Caco-2 (cell line): ENCODE results near the gene PPA2. TPM values are rescaled to one million over a fixed set of nuclear protein-coding genes. Genes with fewer than 3 reads are reported as not detected.

Experiments
- BruUV-seq: library from RNA; stranded (reverse); fragments of 400-500 nt; replicated peaks from 2 replicates; lab custom pipeline; 2021; lab: Mats Ljungman, UMichigan
- CTCF ChIA-PET: fragments of 300-600 bp; sonication (Branson Sonifier 250); formaldehyde crosslinking; loops from one replicate; lab custom pipeline; 2022; ENCODE audit warnings: antibody characterized with exemption; lab: Charles Lee
- POLR2A ChIA-PET: fragments of 300-600 bp; sonication (Branson Sonifier 250); formaldehyde crosslinking; loops from one replicate; lab custom pipeline; 2022; ENCODE audit warnings: antibody characterized with exemption; lab: Charles Lee
- DNase-seq, 2 experiments: peaks; one replicate each; pipeline versions ENCODE4 v3.0.0 to v3.0.0-alpha.2; 2020 to 2022
- H3K27me3 ChIP-seq: replicated peaks from 2 replicates; pipeline ENCODE4 v1.6.0; 2011; ENCODE audit warnings: low read length; ENCODE audit not compliant: control insufficient read depth, insufficient read depth
- H3K36me3 ChIP-seq: 2 replicates; pipeline ENCODE4 v1.5.1; 2011; ENCODE audit warnings: low read length; ENCODE audit not compliant: control insufficient read depth, insufficient read depth
- H3K4me1 ChIP-seq: fragments of 250-450 bp; sonication (Bioruptor Pico); 2 replicates; pipeline ENCODE4 v1.5.1; 2020; ENCODE audit warnings: mild to moderate bottlenecking
- H3K4me3 ChIP-seq: 2 replicates; pipeline ENCODE4 v1.5.1; 2011; ENCODE audit warnings: low read depth, mild to moderate bottlenecking, control low read depth, low read length
- H3K9me3 ChIP-seq: fragments of 250-450 bp; sonication (Bioruptor Pico); 2 replicates; pipeline ENCODE4 v1.5.1; 2020; ENCODE audit warnings: mild to moderate bottlenecking, moderate library complexity
- H3K27ac Mint-ChIP-seq: one replicate; pipeline ENCODE4 v1.8.0; 2022; ENCODE audit warnings: mixed read lengths; ENCODE audit not compliant: unreplicated experiment
- H3K27me3 Mint-ChIP-seq: one replicate; pipeline ENCODE4 v1.8.0; 2022; ENCODE audit warnings: mixed read lengths; ENCODE audit not compliant: insufficient read depth, unreplicated experiment
- H3K36me3 Mint-ChIP-seq: one replicate; pipeline ENCODE4 v1.8.0; 2022; ENCODE audit warnings: mild to moderate bottlenecking, mixed read lengths; ENCODE audit not compliant: insufficient read depth, unreplicated experiment
- H3K4me1 Mint-ChIP-seq: one replicate; pipeline ENCODE4 v1.8.0; 2022; ENCODE audit warnings: low read depth, mixed read lengths; ENCODE audit not compliant: unreplicated experiment
- H3K4me3 Mint-ChIP-seq: one replicate; pipeline ENCODE4 v1.8.0; 2022; ENCODE audit warnings: mild to moderate bottlenecking, moderate library complexity, mixed read lengths; ENCODE audit not compliant: unreplicated experiment
- H3K9me3 Mint-ChIP-seq: one replicate; pipeline ENCODE4 v1.8.0; 2022; ENCODE audit warnings: mixed read lengths; ENCODE audit not compliant: unreplicated experiment
- CTCF ChIP-seq, 2 experiments: fragments of 200-600 bp in 1 of 2; IDR thresholded peaks; 1 replicate in 1 of 2; 2 replicates in 1 of 2; pipeline versions ENCODE4 v1.5.1 to v1.8.0; 2011 to 2022; ENCODE audit warnings: antibody characterized with exemption in 1 of 2, control low read depth in 1 of 2, inconsistent platforms in 1 of 2, low read depth in 1 of 2, low read length in 1 of 2, mild to moderate bottlenecking in 1 of 2, moderate library complexity in 1 of 2; ENCODE audit not compliant: insufficient read depth in 1 of 2, severe bottlenecking in 1 of 2, unreplicated experiment in 1 of 2
- intact Hi-C: fragments of 100-400 bp; cut with micrococcal nuclease; formaldehyde crosslinking; loops from one replicate; pipeline ENCODE4 v1.10.0; 2022; ENCODE audit not compliant: unreplicated experiment
- total RNA-seq: library from RNA; stranded (reverse); gene quantifications from 2 replicates; pipeline ENCODE4 v1.2.3, GENCODE V29; 2022

The PPA2 gene
- total RNA-seq, 1 experiment from 2014 or later: 85.4 TPM

- H3K27me3 Mint-ChIP-seq: peaks cover 3% of the 10 kb centered on the region
- no peaks in the 10 kb centered on the region; the same call in 1 of the 2 replicates for H3K9me3 ChIP-seq
- peak overlapping the region; percentile 97 for H3K27ac Mint-ChIP-seq
- intact Hi-C loops: loop anchor here (5.0 to 10.0 kb wide), 3 partner anchors 72 to 569 kb away; no protein-coding TSS in a partner anchor
- H3K4me1 Mint-ChIP-seq: peaks cover 8% of the 10 kb centered on the region
- ChIA-PET POLR2A (interaction anchor here (0.5 kb wide), 1 partner anchor 120 kb away, joined by 3 read pairs; no protein-coding TSS in a partner anchor), CTCF (interaction anchor here (0.6 to 1.8 kb wide), 9 partner anchors 14 to 570 kb away, joined by 3 to 5 read pairs (median 4); partner anchors contain the start of genes GSTCD and INTS12)
- peak overlapping the region; percentile 79 for H3K4me3 ChIP-seq
- DNase-seq: peak; percentile 84 to 93
- peak; percentile 77 to 87 for TF ChIP-seq CTCF (IDR thresholded peaks at IDR 0.05; ENCODE audit: insufficient read depth in 1 of 2, low read depth in 1 of 2, low read length in 1 of 2, severe bottlenecking in 1 of 2, unreplicated experiment in 1 of 2)
- no peaks in the 10 kb centered on the region for H3K36me3 ChIP-seq
- H3K4me3 Mint-ChIP-seq: peak overlapping the region; percentile 95
- no TSS peak for BruUV-seq
- H3K36me3 Mint-ChIP-seq: peaks cover 11% of the 10 kb centered on the region
- H3K27me3 ChIP-seq: no peaks in the 10 kb centered on the region
- no peaks in the 10 kb centered on the region for H3K9me3 Mint-ChIP-seq
- peaks cover 9% of the 10 kb centered on the region for H3K4me1 ChIP-seq
Measured at GRCh38 chr4:105474099-105474518, 247 bp upstream of the PPA2 start.

GRCh38 chr4:105472871-105473323 is 965 bp downstream of the PPA2 start:
- peak overlapping the region; percentile 79 for H3K4me3 ChIP-seq
- BruUV-seq: no TSS peak
- Mint-ChIP-seq H3K4me1 (peaks cover 8% of the 10 kb centered on the region), H3K36me3 (peaks cover 17% of the 10 kb centered on the region), H3K27me3 (peaks cover 3% of the 10 kb centered on the region), H3K27ac (peak overlapping the region; percentile 97), H3K4me3 (peak overlapping the region; percentile 95), H3K9me3 (no peaks in the 10 kb centered on the region)
- H3K9me3 ChIP-seq: no peaks in the 10 kb centered on the region; the same call in 1 of the 2 replicates
- no peak for TF ChIP-seq CTCF (IDR thresholded peaks at IDR 0.05; ENCODE audit: insufficient read depth in 1 of 2, low read depth in 1 of 2, low read length in 1 of 2, severe bottlenecking in 1 of 2, unreplicated experiment in 1 of 2)
- H3K36me3 ChIP-seq: no peaks in the 10 kb centered on the region
- ChIA-PET POLR2A (interaction anchor here (0.6 kb wide), 2 partner anchors 381 to 562 kb away, joined by 3 to 8 read pairs; no protein-coding TSS in a partner anchor), CTCF (interaction anchor here (0.5 to 1.8 kb wide), 5 partner anchors 12 to 542 kb away, joined by 4 to 8 read pairs (median 5); no protein-coding TSS in a partner anchor)
- H3K4me1 ChIP-seq: peaks cover 9% of the 10 kb centered on the region
- no peak for DNase-seq
- no peaks in the 10 kb centered on the region for H3K27me3 ChIP-seq
- intact Hi-C loops: loop anchor here (2.0 to 10.0 kb wide), 5 partner anchors 71 to 568 kb away; partner anchors contain the start of gene TET2

GRCh38 chr4:105471566-105472176 is 2.2 kb downstream of the PPA2 start:
- intact Hi-C loops: loop anchor here (1.0 to 10.0 kb wide), 6 partner anchors 69 to 567 kb away; partner anchors contain the start of gene TET2
- peak; percentile 69 to 74 for DNase-seq
- CTCF ChIA-PET: no interaction called here
- Histone ChIP-seq H3K4me1 (peaks cover 9% of the 10 kb centered on the region), H3K9me3 (no peaks in the 10 kb centered on the region; the same call in 1 of the 2 replicates), H3K27me3 (no peaks in the 10 kb centered on the region), H3K36me3 (peaks cover under 1% of the 10 kb centered on the region; the same call in 1 of the 2 replicates), H3K4me3 (no peak overlapping the region)
- Mint-ChIP-seq H3K9me3 (no peaks in the 10 kb centered on the region), H3K27me3 (peaks cover 3% of the 10 kb centered on the region), H3K4me1 (peaks cover 8% of the 10 kb centered on the region), H3K4me3 (peak overlapping the region; percentile 59), H3K36me3 (peaks cover 23% of the 10 kb centered on the region), H3K27ac (no peak overlapping the region)
- POLR2A ChIA-PET: no interaction called here
- TF ChIP-seq CTCF (IDR thresholded peaks at IDR 0.05; ENCODE audit: insufficient read depth in 1 of 2, low read depth in 1 of 2, low read length in 1 of 2, severe bottlenecking in 1 of 2, unreplicated experiment in 1 of 2): peak; percentile 50 to 57
- no TSS peak for BruUV-seq
